Measurements from ENCODE around the gene MKNK2. TPM values are rescaled to one million over a fixed set of nuclear protein-coding genes. Genes with fewer than 3 reads are reported as not detected.

Gene MKNK2
- total and polyA plus RNA-seq, 2 donors (not counting 3 experiments of a cell fraction or from before 2014, with no cell fraction given): 65.1 to 86.1 TPM

GRCh38 chr19:2084993-2085720 is 34.1 kb upstream of the MKNK2 start:
- Histone ChIP-seq H3K79me2 (ENCODE audit: control insufficient read depth, insufficient read depth, low read length) (peaks cover 30% of the 10 kb centered on the region), H3K4me3 (replicated peaks in 1 of 3; ENCODE audit: insufficient read depth in 1 of 3, low read depth in 1 of 3, low read length in 3 of 3) (no peak overlapping the region), H4K20me1 (replicated peaks; ENCODE audit: control insufficient read depth, extremely low read depth, insufficient read depth, low read length) (no peaks in the 10 kb centered on the region), H3K9me3 (replicated peaks; ENCODE audit: control insufficient read depth, insufficient read depth, low read length) (no peaks in the 10 kb centered on the region), H3K27ac (ENCODE audit: insufficient read depth, low read depth, low read length) (peak overlapping the region; percentile 79), H3K4me1 (ENCODE audit: control insufficient read depth, extremely low read depth, insufficient read depth, low read length) (peaks cover 26% of the 10 kb centered on the region), H3K27me3 (ENCODE audit: control insufficient read depth in 2 of 2, insufficient read depth in 2 of 2, low read length in 2 of 2) (no peaks in the 10 kb centered on the region), H3K9me1 (replicated peaks; ENCODE audit: control insufficient read depth, extremely low read depth, insufficient read depth, low read length) (no peaks in the 10 kb centered on the region), H3K4me2 (ENCODE audit: insufficient read depth, low read length) (peak overlapping the region; percentile 50), H2AFZ (ENCODE audit: low read depth, low read length) (no peak overlapping the region), H3K36me3 (ENCODE audit: control insufficient read depth in 2 of 2, extremely low read depth in 1 of 2, insufficient read depth in 2 of 2, low read length in 2 of 2) (peaks cover 0 to 2% of the 10 kb centered on the region in 2 experiments), H3K9ac (replicated peaks; ENCODE audit: extremely low read depth, insufficient read depth, low read length) (no peak overlapping the region)
- dilution Hi-C loops (cut with MboI; ENCODE audit: extremely low pct_ligation_motif_present, low sequenced_read_pairs) (no loop called here), intact Hi-C loops (cut with micrococcal nuclease) (loop anchor here (1.0 kb wide), 1 partner anchor 11 kb away; the partner anchor contains the start of genes IZUMO4 and MOB3A)
- ChIA-PET POLR2A (interaction anchor here (0.7 kb wide), 1 partner anchor 28 kb away, joined by 9 read pairs; no protein-coding TSS in a partner anchor), CTCF (interaction anchor here (1.1 to 1.8 kb wide), 2 partner anchors 15 to 231 kb away, joined by 4 to 6 read pairs; no protein-coding TSS in a partner anchor)
- no peak for TF ChIP-seq MYC (IDR thresholded peaks at IDR 0.05; ENCODE audit: low read depth, low read length)
- TF ChIP-seq JUN (IDR thresholded peaks at IDR 0.05; ENCODE audit: borderline replicate concordance, insufficient read depth, insufficient read length, low read depth): no peak
- no peak for TF ChIP-seq EZH2 (IDR thresholded peaks at IDR 0.05; ENCODE audit: borderline replicate concordance, low read depth, low read length, severe bottlenecking)
- TF ChIP-seq GATA2 (IDR thresholded peaks at IDR 0.05; ENCODE audit: insufficient read depth, insufficient read length, low read depth, low read length): no peak
- TF ChIP-seq FOS (IDR thresholded peaks at IDR 0.05; ENCODE audit: borderline replicate concordance, insufficient read depth, low read length): peak; percentile 46
- TF ChIP-seq MAX (IDR thresholded peaks at IDR 0.05; ENCODE audit: insufficient read depth, insufficient read length): no peak
- TF ChIP-seq POLR2AphosphoS5 (IDR thresholded peaks at IDR 0.05; ENCODE audit: insufficient read depth, low read depth, low read length): no peak
- peak; percentile 13 for TF ChIP-seq POLR2A (IDR thresholded peaks at IDR 0.05; ENCODE audit: low read depth, low read length)
- TF ChIP-seq, protein P1, sequence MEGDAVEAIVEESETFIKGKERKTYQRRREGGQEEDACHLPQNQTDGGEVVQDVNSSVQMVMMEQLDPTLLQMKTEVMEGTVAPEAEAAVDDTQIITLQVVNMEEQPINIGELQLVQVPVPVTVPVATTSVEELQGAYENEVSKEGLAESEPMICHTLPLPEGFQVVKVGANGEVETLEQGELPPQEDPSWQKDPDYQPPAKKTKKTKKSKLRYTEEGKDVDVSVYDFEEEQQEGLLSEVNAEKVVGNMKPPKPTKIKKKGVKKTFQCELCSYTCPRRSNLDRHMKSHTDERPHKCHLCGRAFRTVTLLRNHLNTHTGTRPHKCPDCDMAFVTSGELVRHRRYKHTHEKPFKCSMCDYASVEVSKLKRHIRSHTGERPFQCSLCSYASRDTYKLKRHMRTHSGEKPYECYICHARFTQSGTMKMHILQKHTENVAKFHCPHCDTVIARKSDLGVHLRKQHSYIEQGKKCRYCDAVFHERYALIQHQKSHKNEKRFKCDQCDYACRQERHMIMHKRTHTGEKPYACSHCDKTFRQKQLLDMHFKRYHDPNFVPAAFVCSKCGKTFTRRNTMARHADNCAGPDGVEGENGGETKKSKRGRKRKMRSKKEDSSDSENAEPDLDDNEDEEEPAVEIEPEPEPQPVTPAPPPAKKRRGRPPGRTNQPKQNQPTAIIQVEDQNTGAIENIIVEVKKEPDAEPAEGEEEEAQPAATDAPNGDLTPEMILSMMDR (IDR thresholded peaks at IDR 0.05; ENCODE audit: extremely low read depth in 1 of 2, insufficient read depth in 1 of 2, low read depth in 1 of 2, low read length in 2 of 2): no peak
- peak; percentile 34 for DNase-seq (ENCODE audit: low read depth, low spot score)
- BruUV-seq (replicated peaks): no TSS peak
- peak; percentile 92 for FAIRE-seq

All from endothelial cell of umbilical vein (primary cell).